ENCODE measurements around the gene NOD2.

GRCh38 chr16:50673496-50674275 lies 19.7 kb upstream of the NOD2 start:
- no peak for TF ChIP-seq CTCF (IDR thresholded peaks at IDR 0.05; ENCODE audit: low read depth, low read length, missing input control)
- TF ChIP-seq ZBTB33 (IDR thresholded peaks at IDR 0.05): no peak
- no peak for TF ChIP-seq RAD21 (IDR thresholded peaks at IDR 0.05)
- no peak for TF ChIP-seq REST (IDR thresholded peaks at IDR 0.05)
- TF ChIP-seq TAF1 (conservative IDR thresholded peaks at IDR 0.05): no peak
- TF ChIP-seq GABPA (IDR thresholded peaks at IDR 0.05 in 1 of 2, conservative IDR thresholded peaks at IDR 0.05 in 1 of 2): no peak
- TF ChIP-seq JUND (IDR thresholded peaks at IDR 0.05): no peak
- TF ChIP-seq FOXA2 (IDR thresholded peaks at IDR 0.05): no peak

Data from liver (tissue), 3 donors.